Measurements from ENCODE around the gene HSPA12B.
"Not testable (repeated sequence)": the region's sequence is repeated elsewhere in the genome, so short reads cannot be mapped to it uniquely, and the experiment has no call there.

Gene HSPA12B

GRCh38 chr20:3788685-3789155, 56.2 kb downstream of the HSPA12B start:
- no peak for DNase-seq

GRCh38 chr20:3789201-3789600, 56.7 kb downstream of the HSPA12B start:
- DNase-seq = not testable (repeated sequence)

GRCh38 chr20:3794168-3794567, 61.7 kb downstream of the HSPA12B start:
- DNase-seq = not testable (repeated sequence)

GRCh38 chr20:3794701-3795420, 62.4 kb downstream of the HSPA12B start:
- no peak for DNase-seq

- peak; percentile 83 for DNase-seq
Measured at GRCh38 chr20:3795511-3796468, 63.3 kb downstream of the HSPA12B start, which contains the start of gene CDC25B. TSS of gene CDC25B (plus strand) at chr20:3796310. CDS start at chr20:3796532, 222 bp downstream.

- DNase-seq = no peak
Measured at GRCh38 chr20:3796477-3797225, 64.2 kb downstream of the HSPA12B start.

GRCh38 chr20:3797226-3797545, 64.7 kb downstream of the HSPA12B start:
- DNase-seq = no peak

GRCh38 chr20:3797592-3798372, 65.3 kb downstream of the HSPA12B start:
- no peak for DNase-seq

GRCh38 chr20:3798373-3798768, 65.9 kb downstream of the HSPA12B start:
- DNase-seq = no peak

- no peak for DNase-seq
Measured at GRCh38 chr20:3798908-3799248, 66.4 kb downstream of the HSPA12B start.

GRCh38 chr20:3800256-3800877, 67.9 kb downstream of the HSPA12B start:
- DNase-seq = no peak

GRCh38 chr20:3800878-3801260, 68.4 kb downstream of the HSPA12B start:
- no peak for DNase-seq

- no peak for DNase-seq
Measured at GRCh38 chr20:3801299-3801698, 68.8 kb downstream of the HSPA12B start.

- DNase-seq = no peak
Measured at GRCh38 chr20:3801846-3802245, 69.4 kb downstream of the HSPA12B start.
